Measurements from ENCODE around the gene RBL2.
"Not testable (repeated sequence)": the region's sequence is repeated elsewhere in the genome, so short reads cannot be mapped to it uniquely, and the experiment has no call there.

Gene RBL2

GRCh38 chr16:53417011-53417410, 17.3 kb upstream of the RBL2 start:
- H3K4me3 ChIP-seq (ENCODE audit: low read depth, low read length): no peak overlapping the region
- in situ Hi-C loops (cut with HindIII; ENCODE audit: low sequenced_read_pairs): no loop called here
- DNase-seq (ENCODE audit: low read depth, low spot score): peak; percentile 6
- no peak for TF ChIP-seq CTCF (IDR thresholded peaks at IDR 0.05; ENCODE audit: low read depth, low read length)

GRCh38 chr16:53417976-53418375, 16.3 kb upstream of the RBL2 start:
- H3K4me3 ChIP-seq (ENCODE audit: low read depth, low read length): no peak overlapping the region
- DNase-seq (ENCODE audit: low read depth, low spot score): no peak
- in situ Hi-C loops (cut with HindIII; ENCODE audit: low sequenced_read_pairs): no loop called here
- no peak for TF ChIP-seq CTCF (IDR thresholded peaks at IDR 0.05; ENCODE audit: low read depth, low read length)

GRCh38 chr16:53419383-53419709, 14.9 kb upstream of the RBL2 start:
- in situ Hi-C loops (cut with HindIII; ENCODE audit: low sequenced_read_pairs); H3K4me3 ChIP-seq (ENCODE audit: low read depth, low read length); DNase-seq (ENCODE audit: low read depth, low spot score): not testable (repeated sequence)

GRCh38 chr16:53421248-53421647, 13.0 kb upstream of the RBL2 start:
- no peak for TF ChIP-seq CTCF (IDR thresholded peaks at IDR 0.05; ENCODE audit: low read depth, low read length)
- in situ Hi-C loops (cut with HindIII; ENCODE audit: low sequenced_read_pairs): no loop called here
- DNase-seq (ENCODE audit: low read depth, low spot score): no peak

GRCh38 chr16:53423968-53424367, 10.3 kb upstream of the RBL2 start:
- peak; percentile 7 for DNase-seq (ENCODE audit: low read depth, low spot score)
- H3K4me3 ChIP-seq (ENCODE audit: low read depth, low read length); in situ Hi-C loops (cut with HindIII; ENCODE audit: low sequenced_read_pairs): not testable (repeated sequence)

More at GRCh38 chr16:53421248-53421647, 13.0 kb upstream of the RBL2 start:
- no peak overlapping the region for H3K4me3 ChIP-seq (ENCODE audit: low read depth, low read length)

- H3K4me3 ChIP-seq (ENCODE audit: low read depth, low read length): no peak overlapping the region
- no peak for TF ChIP-seq CTCF (IDR thresholded peaks at IDR 0.05; ENCODE audit: low read depth, low read length)
- in situ Hi-C loops (cut with HindIII; ENCODE audit: low sequenced_read_pairs): no loop called here
- no peak for DNase-seq (ENCODE audit: low read depth, low spot score)
Measured at GRCh38 chr16:53428681-53429080, 5.6 kb upstream of the RBL2 start.

GRCh38 chr16:53429221-53429943, 4.9 kb upstream of the RBL2 start:
- no peak for TF ChIP-seq CTCF (IDR thresholded peaks at IDR 0.05; ENCODE audit: low read depth, low read length)
- in situ Hi-C loops (cut with HindIII; ENCODE audit: low sequenced_read_pairs): no loop called here

GRCh38 chr16:53430363-53430762, 3.9 kb upstream of the RBL2 start:
- in situ Hi-C loops (cut with HindIII; ENCODE audit: low sequenced_read_pairs): no loop called here
- TF ChIP-seq CTCF (IDR thresholded peaks at IDR 0.05; ENCODE audit: low read depth, low read length): no peak
- DNase-seq (ENCODE audit: low read depth, low spot score): no peak
- no peak overlapping the region for H3K4me3 ChIP-seq (ENCODE audit: low read depth, low read length)

More at GRCh38 chr16:53429221-53429943, 4.9 kb upstream of the RBL2 start:
- DNase-seq (ENCODE audit: low read depth, low spot score): peak; percentile 29
- no peak overlapping the region for H3K4me3 ChIP-seq (ENCODE audit: low read depth, low read length)
